T-cell (primary cell): ENCODE data around the gene ALAD. TPM values are rescaled to one million over a fixed set of nuclear protein-coding genes. Genes with fewer than 3 reads are reported as not detected.
"Not testable (repeated sequence)": the region's sequence is repeated elsewhere in the genome, so short reads cannot be mapped to it uniquely, and the experiment has no call there.

ENCODE experiments used
- ATAC-seq, 4 experiments: fragments of 200-7000 bp in 3 of 4; fragments of 150-1000 bp in 1 of 4; cut with Tn5 transposase; replicated peaks in 1 of 4; 1 replicate in 3 of 4; 2 replicates in 1 of 4; pipeline ENCODE4 v1.10.0; 2021; ENCODE audit warnings: moderate library complexity in 3 of 4, mild to moderate bottlenecking in 2 of 4, moderate number of reproducible peaks in 1 of 4
- CTCF ChIA-PET, 2 donors: fragments of 300-600 bp; sonication (Branson Sonifier 250); formaldehyde crosslinking; loops; one replicate each; lab custom pipeline; 2022; ENCODE audit warnings: antibody characterized with exemption in 2 of 2; lab: Charles Lee
- POLR2A ChIA-PET, 2 donors: fragments of 300-600 bp; sonication (Branson Sonifier 250); formaldehyde crosslinking; loops; one replicate each; lab custom pipeline; 2022; ENCODE audit warnings: antibody characterized with exemption in 2 of 2; lab: Charles Lee
- DNase-seq, 35 experiments: peaks; one replicate each; pipeline versions ENCODE4 v3.0.0 to v3.0.0-alpha.2; 2013 to 2023
- H3K27ac ChIP-seq: one replicate; pipeline ENCODE4 v1.5.1; 2013; ENCODE audit warnings: low read length
- H3K27me3 ChIP-seq, 2 experiments: replicated peaks in 1 of 2; 1 replicate in 1 of 2; 2 replicates in 1 of 2; pipeline versions ENCODE4 v1.6.1 to v1.7.0; 2013; ENCODE audit warnings: low read length in 1 of 2, mixed read lengths in 1 of 2; ENCODE audit not compliant: control insufficient read depth in 2 of 2, insufficient read depth in 2 of 2; ENCODE audit errors: extremely low read depth in 1 of 2
- H3K36me3 ChIP-seq, 2 donors: 1 replicate in 1 of 2; 2 replicates in 1 of 2; pipeline versions ENCODE4 v1.6.1 to v1.7.0; 2013; ENCODE audit warnings: low read length in 1 of 2; ENCODE audit not compliant: control insufficient read depth in 2 of 2, insufficient read depth in 1 of 2; ENCODE audit errors: extremely low read depth in 1 of 2
- H3K4me1 ChIP-seq, 2 experiments: 1 replicate in 1 of 2; 2 replicates in 1 of 2; pipeline versions ENCODE4 v1.6.1 to v1.7.0; 2013; ENCODE audit warnings: low read length in 2 of 2, mixed read lengths in 1 of 2; ENCODE audit not compliant: insufficient read depth in 2 of 2, control insufficient read depth in 1 of 2; ENCODE audit errors: extremely low read depth in 1 of 2
- H3K4me3 ChIP-seq, 2 donors: 1 replicate in 1 of 2; 2 replicates in 1 of 2; pipeline versions ENCODE4 v1.5.1 to v1.7.0; 2013; ENCODE audit warnings: mild to moderate bottlenecking in 2 of 2, low read length in 1 of 2, moderate library complexity in 1 of 2; ENCODE audit not compliant: control insufficient read depth in 1 of 2; ENCODE audit errors: extremely low read depth in 1 of 2
- H3K9me3 ChIP-seq: 2 replicates; pipeline ENCODE4 v1.7.0; 2013
- H3K27ac Mint-ChIP-seq, 2 donors: one replicate each; pipeline ENCODE4 v1.8.0; 2020 to 2021; ENCODE audit warnings: mild to moderate bottlenecking in 2 of 2, mixed read lengths in 2 of 2
- H3K27me3 Mint-ChIP-seq, 2 donors: one replicate each; pipeline ENCODE4 v1.8.0; 2021 to 2022; ENCODE audit warnings: mixed read lengths in 2 of 2
- H3K36me3 Mint-ChIP-seq: one replicate; pipeline ENCODE4 v1.8.0; 2021; ENCODE audit warnings: mixed read lengths
- H3K4me1 Mint-ChIP-seq, 3 donors: one replicate each; pipeline ENCODE4 v1.8.0; 2020 to 2022; ENCODE audit warnings: mixed read lengths in 3 of 3, mild to moderate bottlenecking in 1 of 3
- H3K4me3 Mint-ChIP-seq, 3 donors: one replicate each; pipeline ENCODE4 v1.8.0; 2020 to 2022; ENCODE audit warnings: mild to moderate bottlenecking in 3 of 3, mixed read lengths in 3 of 3, moderate library complexity in 3 of 3
- H3K9me3 Mint-ChIP-seq, 3 donors: one replicate each; pipeline ENCODE4 v1.8.0; 2020 to 2022; ENCODE audit warnings: mixed read lengths in 3 of 3
- WGBS: methylation state at CpG from one replicate; pipeline ENCODE4 v1.1.5; 2013; ENCODE audit warnings: missing lambda C conversion rate; ENCODE audit not compliant: insufficient coverage; 5-methylcytosine and 5-hydroxymethylcytosine counted together
- total RNA-seq, 35 experiments: library from RNA in 6 of 35; stranded (reverse) in 6 of 35; fragments of 120-200 nt in 1 of 35; gene quantifications; one replicate each; pipeline versions ENCODE4 v1.2.1 to v1.2.4 and lab custom pipeline; 2013 to 2026

ALAD gene
- total RNA-seq, 5 donors from 2014 or later (not counting 1 experiment from before 2014, with no cell fraction given): 23.4 to 40.8 (median 35.2) TPM

DNA sequence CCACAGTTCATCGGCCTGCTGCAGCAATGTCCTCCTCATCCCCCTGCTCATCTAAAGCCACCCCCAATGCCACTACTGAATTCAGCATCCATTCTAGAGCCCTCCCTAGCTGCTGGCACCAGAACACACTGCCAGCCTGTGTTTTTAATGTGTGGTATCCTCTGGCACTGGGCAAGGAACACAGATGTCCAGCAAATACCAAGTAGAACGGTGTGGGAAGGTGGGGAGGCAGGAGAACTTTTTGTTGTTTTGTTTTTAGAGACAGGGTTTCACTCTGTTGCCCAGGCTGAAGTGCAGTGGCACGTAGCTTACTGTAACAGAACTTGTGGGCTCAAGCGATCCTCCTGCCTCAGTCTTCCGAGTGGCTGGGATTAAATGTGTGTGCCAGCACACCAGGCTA, 29.0 kb downstream of the ALAD start:
- no peak for ATAC-seq
- Histone ChIP-seq H3K4me3 (no peak overlapping the region), H3K27me3 (no peaks in the 10 kb centered on the region), H3K9me3 (no peaks in the 10 kb centered on the region), H3K27ac (no peak overlapping the region), H3K4me1 (peaks cover 0 to 17% of the 10 kb centered on the region in 2 experiments), H3K36me3 (peaks cover 7 to 28% of the 10 kb centered on the region in 2 donors)
- H3K27me3 Mint-ChIP-seq: peaks cover 0 to 9% of the 10 kb centered on the region in 2 donors
- WGBS: 94% methylated on average over 3 of the region's 5 CpGs
- H3K27ac Mint-ChIP-seq: no peak overlapping the region
- DNase-seq: no peak
- no peaks in the 10 kb centered on the region for H3K9me3 Mint-ChIP-seq
- ChIA-PET POLR2A (no interaction called here), CTCF (interaction anchor here in 1 of 2 donors (0.6 kb wide), 1 partner anchor 93 kb away, joined by 3 read pairs; no protein-coding TSS in a partner anchor)
- peaks cover 6% of the 10 kb centered on the region for H3K36me3 Mint-ChIP-seq
- H3K4me1 Mint-ChIP-seq: peaks cover 13 to 17% (median 13%) of the 10 kb centered on the region in 3 donors
- no peak overlapping the region for H3K4me3 Mint-ChIP-seq

DNA sequence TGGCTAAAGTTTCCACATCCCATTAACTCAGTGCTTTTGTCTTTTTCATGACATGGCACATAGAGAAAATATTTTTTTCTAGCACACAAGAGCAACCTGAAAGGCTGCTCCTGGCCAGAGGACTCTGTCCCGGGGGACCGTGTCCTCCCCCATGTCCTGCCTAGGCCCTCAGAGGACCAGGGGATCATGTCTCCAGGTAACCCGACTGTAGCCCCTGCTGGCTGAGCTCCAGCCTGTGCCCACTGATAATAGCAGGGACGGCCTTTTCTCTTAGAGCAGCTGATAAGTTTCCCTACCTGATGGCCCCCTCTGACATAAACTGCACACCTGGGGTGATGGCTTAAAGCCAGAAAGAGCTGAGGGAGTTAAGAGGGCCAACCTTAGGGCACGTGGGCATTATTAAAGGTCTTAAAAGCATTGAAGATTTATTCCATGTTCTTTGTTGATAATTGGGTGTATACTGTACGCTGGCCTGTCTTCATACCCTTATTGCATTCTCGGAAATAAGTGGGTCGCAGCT, 30.2 kb downstream of the ALAD start:
- Histone ChIP-seq H3K36me3 (peaks cover 7 to 28% of the 10 kb centered on the region in 2 donors), H3K4me3 (no peak overlapping the region), H3K27ac (no peak overlapping the region), H3K4me1 (peaks cover 0 to 9% of the 10 kb centered on the region in 2 experiments), H3K9me3 (no peaks in the 10 kb centered on the region), H3K27me3 (no peaks in the 10 kb centered on the region)
- WGBS: 97% methylated on average over 8 of the region's 8 CpGs
- no peaks in the 10 kb centered on the region for H3K9me3 Mint-ChIP-seq
- peaks cover 13 to 17% (median 13%) of the 10 kb centered on the region in 3 donors for H3K4me1 Mint-ChIP-seq
- H3K36me3 Mint-ChIP-seq: peaks cover 6% of the 10 kb centered on the region
- DNase-seq (no peak), ATAC-seq (no peak)
- POLR2A ChIA-PET: no interaction called here
- peaks cover 0 to 9% of the 10 kb centered on the region in 2 donors for H3K27me3 Mint-ChIP-seq
- CTCF ChIA-PET: no interaction called here
- no peak overlapping the region for H3K27ac Mint-ChIP-seq
- no peak overlapping the region for H3K4me3 Mint-ChIP-seq

DNA sequence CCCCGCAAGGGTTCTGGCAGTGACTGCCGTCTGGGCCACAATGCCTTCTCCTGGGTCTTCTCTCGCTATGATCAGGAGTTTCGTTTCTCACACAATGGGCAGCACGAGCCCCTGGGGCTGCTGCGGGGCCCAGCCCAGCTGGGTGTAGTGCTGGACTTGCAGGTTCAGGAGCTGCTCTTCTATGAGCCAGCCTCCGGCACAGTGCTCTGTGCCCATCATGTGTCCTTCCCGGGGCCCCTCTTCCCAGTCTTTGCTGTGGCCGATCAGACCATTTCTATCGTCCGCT, 31.3 kb downstream of the ALAD start:
- ATAC-seq (no peak), DNase-seq (no peak)
- peaks cover 7 to 22% of the 10 kb centered on the region in 2 donors for H3K36me3 ChIP-seq
- ChIA-PET CTCF (interaction anchor here in 1 of 2 donors (0.6 kb wide), 1 partner anchor 57 kb away, joined by 4 read pairs; no protein-coding TSS in a partner anchor), POLR2A (interaction anchor here (0.6 kb wide), 2 partner anchors 27 to 44 kb away, joined by 3 to 5 read pairs; no protein-coding TSS in a partner anchor)
- peaks cover 0 to 1% of the 10 kb centered on the region in 2 donors for H3K27me3 Mint-ChIP-seq
- 93% methylated on average over 8 of the region's 11 CpGs for WGBS
- H3K4me1 Mint-ChIP-seq: peaks cover 2 to 7% (median 3%) of the 10 kb centered on the region in 3 donors
- H3K36me3 Mint-ChIP-seq: peaks cover 6% of the 10 kb centered on the region
- H3K9me3 Mint-ChIP-seq: no peaks in the 10 kb centered on the region
- no peak overlapping the region for H3K27ac Mint-ChIP-seq
- H3K4me3 ChIP-seq: no peak overlapping the region
- H3K27me3 ChIP-seq: no peaks in the 10 kb centered on the region
- no peak overlapping the region for H3K4me3 Mint-ChIP-seq
- H3K4me1 ChIP-seq: no peaks in the 10 kb centered on the region
- H3K27ac ChIP-seq: no peak overlapping the region
- H3K9me3 ChIP-seq: no peaks in the 10 kb centered on the region

DNA sequence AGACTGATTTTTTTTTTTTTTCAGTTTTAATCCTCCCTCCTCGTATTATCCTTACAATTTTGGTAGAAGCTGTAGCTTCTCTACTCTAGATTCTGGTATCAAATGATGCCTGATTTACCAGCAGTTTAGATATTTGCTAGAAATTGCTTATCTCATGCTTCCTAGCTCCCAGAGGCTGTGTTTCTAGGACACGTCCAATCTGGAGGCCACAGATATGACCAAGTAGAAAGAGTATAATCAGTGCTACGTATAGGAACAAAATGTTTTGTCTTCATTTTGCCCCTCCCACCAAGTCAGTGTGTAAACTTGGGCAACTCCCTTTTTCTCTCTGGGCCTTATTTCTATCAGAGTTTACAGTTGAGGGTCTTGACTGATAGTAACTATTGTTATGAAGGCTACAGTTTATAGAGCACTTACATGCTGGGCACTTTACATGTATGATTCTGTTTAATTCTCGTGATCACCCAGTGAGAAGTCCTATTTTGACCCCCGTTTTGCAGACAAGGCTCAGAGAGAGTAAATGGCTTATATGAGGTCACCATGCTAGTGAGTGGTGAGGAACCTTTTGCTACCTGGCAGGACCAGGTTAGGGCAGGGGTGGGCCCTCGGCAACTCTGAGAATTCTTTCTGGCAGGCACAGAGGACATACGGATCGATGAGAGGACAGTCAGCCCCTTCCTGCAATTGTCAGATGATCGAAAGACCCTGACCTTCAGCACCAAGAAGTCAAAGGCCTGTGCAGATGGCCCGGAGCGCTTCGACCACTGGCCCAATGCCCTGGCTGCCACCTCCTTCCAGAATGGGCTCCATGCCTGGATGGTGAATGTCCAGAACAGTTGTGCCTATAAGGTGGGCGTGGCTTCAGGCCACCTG, 31.9 kb downstream of the ALAD start:
- CTCF ChIA-PET: interaction anchor here (0.6 kb wide), 2 partner anchors 57 to 595 kb away, joined by 3 to 4 read pairs; no protein-coding TSS in a partner anchor
- no peaks in the 10 kb centered on the region for H3K9me3 ChIP-seq
- Mint-ChIP-seq H3K27me3 (peaks cover 0 to 1% of the 10 kb centered on the region in 2 donors), H3K4me1 (peaks cover 0 to 6% (median 0%) of the 10 kb centered on the region in 3 donors), H3K36me3 (peaks cover 3% of the 10 kb centered on the region), H3K4me3 (no peak overlapping the region), H3K27ac (no peak overlapping the region), H3K9me3 (no peaks in the 10 kb centered on the region)
- H3K27ac ChIP-seq: no peak overlapping the region
- POLR2A ChIA-PET: no interaction called here
- ATAC-seq: no peak
- H3K36me3 ChIP-seq: peaks cover 7 to 18% of the 10 kb centered on the region in 2 donors
- DNase-seq: no peak
- WGBS: 90% methylated on average over 10 of the region's 13 CpGs
- H3K4me1 ChIP-seq: no peaks in the 10 kb centered on the region
- H3K27me3 ChIP-seq: no peaks in the 10 kb centered on the region
- H3K4me3 ChIP-seq: no peak overlapping the region

DNA sequence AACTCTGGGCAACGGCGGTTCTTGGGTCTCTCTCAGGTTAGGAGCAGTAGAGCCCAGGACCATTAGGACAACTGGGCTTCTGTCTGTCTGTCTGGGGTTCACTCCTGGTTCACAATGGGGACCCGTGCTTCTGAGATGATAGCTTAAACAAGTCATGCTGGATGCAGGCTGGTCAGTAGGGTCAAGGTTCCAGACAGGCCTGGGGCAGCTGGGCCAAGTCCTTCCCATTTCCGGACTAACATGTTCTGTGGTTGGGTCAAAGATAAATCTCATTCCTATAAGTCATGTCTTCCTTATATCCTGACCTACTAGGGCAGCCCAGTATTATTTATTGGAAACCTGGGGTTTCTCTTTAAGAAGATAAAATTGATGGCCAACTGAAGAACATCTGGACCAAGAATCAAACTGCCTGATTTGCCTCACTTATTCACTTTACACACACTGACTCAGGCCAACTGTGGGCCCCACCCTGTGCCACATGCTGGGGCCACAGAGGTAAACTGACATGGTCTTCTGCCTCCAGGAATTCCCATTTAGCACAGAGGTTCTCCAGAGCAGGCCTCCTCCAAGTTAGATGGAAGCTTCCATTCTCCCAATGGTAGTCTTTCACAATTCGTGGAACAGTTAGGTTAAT, 32.6 kb downstream of the ALAD start:
- H3K4me3 Mint-ChIP-seq: no peak overlapping the region
- ChIA-PET CTCF (interaction anchor here in 1 of 2 donors (0.6 kb wide), 1 partner anchor 595 kb away, joined by 3 read pairs; no protein-coding TSS in a partner anchor), POLR2A (interaction anchor here in 1 of 2 donors (0.5 kb wide), 1 partner anchor 151 kb away, joined by 13 read pairs; no protein-coding TSS in a partner anchor)
- Histone ChIP-seq H3K4me3 (no peak overlapping the region), H3K9me3 (no peaks in the 10 kb centered on the region), H3K4me1 (no peaks in the 10 kb centered on the region), H3K27me3 (no peaks in the 10 kb centered on the region), H3K36me3 (peaks cover 4 to 10% of the 10 kb centered on the region in 2 donors), H3K27ac (no peak overlapping the region)
- DNase-seq (no peak), ATAC-seq (no peak)
- peaks cover 3% of the 10 kb centered on the region for H3K36me3 Mint-ChIP-seq
- WGBS: 80% methylated on average over 1 of the region's 5 CpGs
- no peak overlapping the region for H3K27ac Mint-ChIP-seq
- peaks cover 0 to 6% (median 0%) of the 10 kb centered on the region in 3 donors for H3K4me1 Mint-ChIP-seq
- no peaks in the 10 kb centered on the region for H3K9me3 Mint-ChIP-seq
- H3K27me3 Mint-ChIP-seq: peaks cover 0 to 1% of the 10 kb centered on the region in 2 donors

DNA sequence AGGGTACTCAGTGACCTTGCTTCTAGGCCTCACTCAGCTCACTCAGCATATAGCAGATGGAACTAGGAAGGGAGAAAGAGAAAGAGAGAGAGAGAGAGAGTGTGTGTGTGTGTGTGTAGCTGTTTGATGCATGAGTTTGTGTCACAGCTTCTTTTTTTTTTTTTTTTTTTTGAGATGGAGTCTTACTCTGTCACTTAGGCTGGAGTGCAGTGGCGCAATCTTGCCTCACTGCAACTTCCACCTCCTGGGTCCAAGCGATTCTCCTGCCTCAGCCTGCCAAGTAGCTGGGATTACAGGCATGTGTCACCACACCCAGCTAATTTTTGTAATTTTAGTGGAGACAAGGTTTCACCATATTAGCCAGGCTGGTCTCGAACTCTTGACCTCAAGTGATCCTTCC, 35.4 kb downstream of the ALAD start:
- H3K4me3 ChIP-seq, CTCF ChIA-PET, POLR2A ChIA-PET, H3K27me3 ChIP-seq, H3K36me3 ChIP-seq, H3K4me1 ChIP-seq, H3K9me3 ChIP-seq, H3K4me1 Mint-ChIP-seq, H3K27ac ChIP-seq, H3K4me3 Mint-ChIP-seq, H3K9me3 Mint-ChIP-seq, ATAC-seq, H3K27me3 Mint-ChIP-seq, DNase-seq, H3K27ac Mint-ChIP-seq, H3K36me3 Mint-ChIP-seq: not testable (repeated sequence)
- WGBS: 94% methylated on average over 3 of the region's 3 CpGs
